RWPE1 (cell line): Measurements from ENCODE around the gene DERL3.

Experiments used
- CTCF ChIA-PET: fragments of 350-600 bp; sonication (Branson Sonifier 250); formaldehyde crosslinking; extraction: SDS; loops from one replicate; lab custom pipeline; 2021; lab: Yijun Ruan, JAX
- POLR2A ChIA-PET: fragments of 400-600 bp; formaldehyde crosslinking; extraction: SDS; loops from one replicate; lab custom pipeline; 2020; ENCODE audit warnings: antibody characterized with exemption; ENCODE audit not compliant: low non-redundant PET; lab: Yijun Ruan, JAX
- DNase-seq: peaks from one replicate; pipeline ENCODE4 v3.0.0; 2012; ENCODE audit warnings: low spot score
- H3K27ac ChIP-seq: fragments of 450-650 bp; 2 replicates; pipeline ENCODE4 v1.5.1; 2017
- CTCF ChIP-seq: fragments of 450-650 bp; conservative IDR thresholded peaks from 2 replicates; pipeline ENCODE4 v1.5.1; 2017; ENCODE audit warnings: low read depth, mild to moderate bottlenecking

The DERL3 gene

DNA sequence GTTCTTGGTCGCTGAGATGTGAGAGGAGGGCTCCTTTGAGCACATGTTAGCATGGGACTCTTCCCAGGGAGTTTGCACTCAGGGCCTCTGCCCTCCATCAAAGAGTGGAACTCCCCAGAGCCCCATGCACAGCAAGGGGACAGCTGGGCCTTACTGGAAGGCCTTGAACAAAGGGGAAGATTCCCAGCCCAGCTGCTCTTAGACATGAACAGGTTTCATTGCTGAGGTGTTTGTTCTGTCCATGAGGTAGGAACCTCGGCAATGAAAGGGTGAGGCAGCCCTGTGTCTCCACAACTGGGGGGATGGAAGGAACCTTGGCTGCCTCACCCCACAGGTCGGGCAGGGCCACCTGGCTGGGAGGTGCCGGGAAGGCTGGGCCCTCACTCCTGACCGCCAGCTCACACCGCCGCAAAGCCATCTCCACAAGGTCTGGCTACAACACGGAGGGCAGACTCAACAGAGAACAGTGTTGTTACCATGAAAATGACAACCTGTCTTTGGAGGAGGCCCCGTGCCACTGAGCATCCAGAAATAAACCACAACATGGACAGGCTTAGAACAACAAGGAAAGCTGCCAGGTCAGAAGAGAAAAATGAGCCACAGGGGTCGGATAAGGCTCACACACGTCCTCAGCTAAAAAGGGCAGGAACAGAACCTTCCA is 3.2 kb downstream of the DERL3 start:
- DNase-seq = no peak
- TF ChIP-seq CTCF = no peak
- H3K27ac ChIP-seq = peak overlapping the region; percentile 66
- ChIA-PET CTCF (no interaction called here), POLR2A (no interaction called here)

- H3K27ac ChIP-seq = peak overlapping the region; percentile 66
- no peak for DNase-seq
- TF ChIP-seq CTCF = no peak
- ChIA-PET CTCF (interaction anchor here (0.6 to 0.7 kb wide), 2 partner anchors 689 to 710 kb away, joined by 3 read pairs; no protein-coding TSS in a partner anchor), POLR2A (no interaction called here)
Measured at GRCh38 chr22:23834793-23835483, 3.9 kb downstream of the DERL3 start.

- TF ChIP-seq CTCF = no peak
- POLR2A ChIA-PET = no interaction called here
- H3K27ac ChIP-seq = peak overlapping the region; percentile 66
- CTCF ChIA-PET = interaction anchor here (0.6 to 0.7 kb wide), 2 partner anchors 688 to 711 kb away, joined by 3 read pairs; no protein-coding TSS in a partner anchor
- DNase-seq = no peak
Measured at GRCh38 chr22:23834406-23834792, 4.4 kb downstream of the DERL3 start.

DNA sequence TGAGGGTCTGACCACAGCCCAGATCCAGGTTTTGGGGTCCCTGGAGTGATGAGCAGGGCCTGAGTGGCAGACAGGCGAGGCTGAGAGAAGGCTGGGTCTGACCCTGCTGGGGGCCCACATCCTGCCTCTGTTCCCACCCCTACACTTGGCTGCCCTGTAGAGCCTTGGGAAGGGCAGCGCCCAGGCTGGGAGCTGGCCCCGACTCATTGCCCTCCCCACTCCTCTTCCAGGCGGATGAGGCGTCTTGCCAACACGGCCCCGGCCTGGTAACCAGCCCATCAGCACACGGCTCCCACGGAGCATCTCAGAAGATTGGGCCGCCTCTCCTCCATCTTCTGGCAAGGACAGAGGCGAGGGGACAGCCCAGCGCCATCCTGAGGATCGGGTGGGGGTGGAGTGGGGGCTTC is 4.9 kb downstream of the DERL3 start:
- ChIA-PET POLR2A (no interaction called here), CTCF (no interaction called here)
- peak overlapping the region; percentile 66 for H3K27ac ChIP-seq
- TF ChIP-seq CTCF = no peak
- no peak for DNase-seq

DNA sequence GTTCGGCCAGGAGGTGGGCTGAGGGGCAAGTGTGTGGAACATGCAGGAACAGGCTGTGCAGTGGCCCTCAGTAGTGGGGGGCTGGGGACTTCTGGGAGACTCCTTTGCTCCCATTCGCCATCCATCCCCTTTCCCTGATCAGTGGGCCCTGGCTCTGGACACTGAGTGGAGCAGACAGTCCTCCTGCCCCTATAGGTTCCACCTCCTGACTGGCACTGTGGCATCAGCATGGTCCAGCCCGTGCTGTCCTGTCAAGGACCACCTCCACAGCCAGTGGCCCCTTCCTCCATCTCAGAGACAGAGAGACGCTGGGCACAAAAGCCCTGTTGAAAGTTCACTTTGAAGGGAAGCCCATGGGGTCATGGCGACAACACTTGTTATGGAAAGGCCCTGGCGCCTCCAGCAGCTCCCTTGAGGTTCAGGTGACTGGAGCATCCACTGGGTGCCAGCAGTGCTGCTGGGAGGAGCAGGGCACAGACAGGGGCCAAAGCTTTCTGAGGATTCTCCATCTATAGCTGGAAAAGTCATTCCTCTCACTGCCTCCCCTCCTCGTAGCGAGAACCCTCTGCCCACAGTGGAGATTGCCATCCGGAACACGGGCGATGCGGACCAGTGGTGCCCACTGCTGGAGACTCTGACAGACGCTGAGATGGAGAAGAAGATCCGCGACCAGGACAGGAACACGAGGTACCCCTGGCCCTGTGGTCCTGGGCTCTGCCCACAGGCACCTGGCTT is 5.6 kb downstream of the DERL3 start:
- no peak for DNase-seq
- H3K27ac ChIP-seq = peak overlapping the region; percentile 66
- ChIA-PET POLR2A (no interaction called here), CTCF (no interaction called here)
- TF ChIP-seq CTCF = no peak

DNA sequence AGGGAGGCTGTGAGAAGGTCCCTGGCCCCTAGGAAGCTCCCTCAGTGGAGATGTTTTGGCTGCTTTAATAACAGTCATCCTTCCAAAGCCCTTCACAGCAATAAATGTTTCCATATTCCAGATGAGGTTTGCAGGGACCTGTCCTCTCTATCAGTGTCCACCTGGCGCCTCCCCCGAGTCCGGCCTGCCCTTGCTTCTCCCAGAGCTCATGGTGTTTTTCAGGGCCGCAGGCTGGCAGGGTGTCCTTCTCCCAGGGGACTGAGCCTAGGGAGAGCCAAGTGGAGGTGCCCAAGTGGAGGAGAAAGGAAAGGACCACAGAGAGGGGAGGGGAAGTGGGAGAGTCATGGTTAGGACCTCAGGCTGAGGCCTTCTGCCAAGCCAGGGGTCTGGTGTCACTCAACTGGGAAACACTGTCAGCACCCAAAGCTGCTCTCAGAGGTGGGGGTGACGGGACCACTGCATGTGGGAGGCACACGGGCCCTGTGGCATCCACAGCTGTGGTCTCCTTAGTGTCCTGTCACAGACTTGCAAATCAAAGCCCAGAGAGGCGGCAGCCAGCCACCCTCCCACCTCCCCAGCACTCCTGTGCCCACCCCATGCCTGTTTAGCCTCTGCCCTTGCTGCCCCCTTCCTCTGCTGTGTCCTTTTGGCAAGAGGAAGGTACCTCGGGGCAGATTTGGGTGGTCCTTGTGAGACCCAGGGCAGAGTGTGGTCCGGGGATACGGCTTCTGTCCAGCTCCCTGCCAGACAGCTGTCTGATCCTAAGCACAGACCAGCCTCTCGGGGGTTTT is 6.4 kb downstream of the DERL3 start:
- ChIA-PET POLR2A (no interaction called here), CTCF (no interaction called here)

More for the DNA sequence above, 6.4 kb downstream of the DERL3 start:
- DNase-seq = no peak
- no peak for TF ChIP-seq CTCF
- peak overlapping the region; percentile 28 for H3K27ac ChIP-seq
